Hematopoietic multipotent progenitor cell (in vitro differentiated cells): ENCODE results near the gene SYNGAP1. TPM values are rescaled to one million over a fixed set of nuclear protein-coding genes. Genes with fewer than 3 reads are reported as not detected.
"Not testable (repeated sequence)": the region's sequence is repeated elsewhere in the genome, so short reads cannot be mapped to it uniquely, and the experiment has no call there.

Experiments
- DNase-seq, 3 donors: peaks; one replicate each; pipeline ENCODE4 v3.0.0-alpha.2; 2011 to 2015; ENCODE audit warnings: low read depth in 2 of 3, low spot score in 2 of 3
- total RNA-seq: library from RNA; depleted of rRNA; stranded (reverse); fragments of >200 nt; gene quantifications from one replicate; pipeline ENCODE4 v1.2.3, GENCODE V29; 2012

The SYNGAP1 gene
- total RNA-seq, 1 donor: 22.4 TPM

DNA sequence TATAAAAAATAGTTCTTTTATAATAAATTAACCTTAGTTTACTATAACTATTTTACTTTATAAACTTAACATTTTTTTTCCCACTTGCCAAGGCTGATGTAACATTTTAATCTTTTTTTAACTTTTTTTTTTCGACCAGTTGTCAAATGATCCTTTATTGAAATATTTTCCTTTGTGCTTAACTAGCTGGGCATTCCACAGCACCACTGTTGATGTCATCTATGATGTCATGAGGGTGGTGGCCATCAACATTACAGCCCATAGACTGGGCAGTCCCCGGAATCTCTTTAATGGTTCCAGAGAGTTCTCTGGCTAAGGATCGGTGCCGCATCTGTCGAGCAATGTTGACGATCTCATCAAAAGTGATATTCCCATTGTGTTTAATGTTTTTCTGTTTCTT, 20.0 kb upstream of the SYNGAP1 start:
- not testable (repeated sequence) for DNase-seq

DNA sequence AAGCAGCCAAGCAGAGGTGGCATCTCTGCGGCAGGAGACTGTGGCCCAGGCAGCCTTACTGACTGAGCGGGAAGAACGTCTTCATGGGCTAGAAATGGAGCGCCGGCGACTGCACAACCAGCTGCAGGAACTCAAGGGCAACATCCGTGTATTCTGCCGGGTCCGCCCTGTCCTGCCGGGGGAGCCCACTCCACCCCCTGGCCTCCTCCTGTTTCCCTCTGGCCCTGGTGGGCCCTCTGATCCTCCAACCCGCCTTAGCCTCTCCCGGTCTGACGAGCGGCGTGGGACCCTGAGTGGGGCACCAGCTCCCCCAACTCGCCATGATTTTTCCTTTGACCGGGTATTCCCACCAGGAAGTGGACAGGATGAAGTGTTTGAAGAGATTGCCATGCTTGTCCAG, 15.0 kb upstream of the SYNGAP1 start:
- no peak for DNase-seq

DNA sequence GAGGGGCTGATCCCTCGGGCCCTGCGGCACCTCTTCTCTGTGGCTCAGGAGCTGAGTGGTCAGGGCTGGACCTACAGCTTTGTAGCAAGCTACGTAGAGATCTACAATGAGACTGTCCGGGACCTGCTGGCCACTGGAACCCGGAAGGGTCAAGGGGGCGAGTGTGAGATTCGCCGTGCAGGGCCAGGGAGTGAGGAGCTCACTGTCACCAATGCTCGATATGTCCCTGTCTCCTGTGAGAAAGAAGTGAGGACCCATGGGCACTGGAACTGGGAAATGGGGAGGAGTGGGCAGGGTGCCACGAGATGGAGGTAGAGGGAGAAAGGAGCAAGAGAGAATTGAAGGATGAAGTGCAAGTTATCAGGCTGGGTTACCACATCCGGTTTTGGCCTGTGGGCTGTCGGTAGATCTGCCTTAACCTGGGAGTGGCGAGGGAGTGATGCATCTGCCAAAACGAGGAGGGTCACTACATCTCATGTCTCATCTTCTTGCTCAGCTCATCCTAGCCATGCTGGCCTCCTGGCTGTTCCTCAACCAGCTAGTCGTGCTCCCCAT, 14.4 kb upstream of the SYNGAP1 start:
- DNase-seq: no peak

DNA sequence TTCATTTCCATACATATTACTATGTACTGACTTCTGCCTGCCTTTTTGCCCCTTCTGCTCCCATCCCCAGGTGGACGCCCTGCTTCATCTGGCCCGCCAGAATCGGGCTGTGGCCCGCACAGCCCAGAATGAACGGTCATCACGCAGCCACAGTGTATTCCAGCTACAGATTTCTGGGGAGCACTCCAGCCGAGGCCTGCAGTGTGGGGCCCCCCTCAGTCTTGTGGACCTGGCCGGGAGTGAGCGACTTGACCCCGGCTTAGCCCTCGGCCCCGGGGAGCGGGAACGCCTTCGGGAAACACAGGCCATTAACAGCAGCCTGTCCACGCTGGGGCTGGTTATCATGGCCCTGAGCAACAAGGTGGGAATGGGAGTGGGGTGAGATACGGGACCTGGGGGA, 13.7 kb upstream of the SYNGAP1 start:
- no peak for DNase-seq

DNA sequence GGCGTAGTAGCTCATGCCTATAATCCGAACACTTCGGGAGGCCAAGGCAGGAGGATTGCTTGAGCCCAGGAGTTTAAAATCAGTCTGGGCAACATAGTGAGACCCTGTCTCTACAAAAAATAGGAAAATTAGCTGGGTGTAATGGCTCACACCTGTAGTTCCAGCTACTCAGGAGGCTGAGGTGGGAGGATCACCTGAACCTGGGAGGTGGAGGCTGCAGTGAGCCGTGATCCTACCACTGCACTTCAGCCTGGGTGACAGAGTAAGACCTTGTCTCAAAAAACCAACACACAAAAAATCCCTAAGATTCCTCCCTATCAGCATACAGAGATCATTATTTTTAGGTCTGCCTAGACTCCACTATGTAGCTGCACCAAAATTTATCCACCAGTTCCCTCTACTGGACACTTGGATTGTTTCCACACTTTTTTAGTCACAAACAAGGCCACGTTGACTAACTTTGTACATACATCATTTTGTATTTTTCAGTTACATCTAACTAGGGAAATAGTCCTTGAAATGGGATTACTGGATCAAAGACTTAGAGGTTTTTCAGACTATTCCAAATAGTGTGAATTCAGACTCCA, 12.6 kb upstream of the SYNGAP1 start:
- DNase-seq: peak in 1 of 3 donors; percentile 77

DNA sequence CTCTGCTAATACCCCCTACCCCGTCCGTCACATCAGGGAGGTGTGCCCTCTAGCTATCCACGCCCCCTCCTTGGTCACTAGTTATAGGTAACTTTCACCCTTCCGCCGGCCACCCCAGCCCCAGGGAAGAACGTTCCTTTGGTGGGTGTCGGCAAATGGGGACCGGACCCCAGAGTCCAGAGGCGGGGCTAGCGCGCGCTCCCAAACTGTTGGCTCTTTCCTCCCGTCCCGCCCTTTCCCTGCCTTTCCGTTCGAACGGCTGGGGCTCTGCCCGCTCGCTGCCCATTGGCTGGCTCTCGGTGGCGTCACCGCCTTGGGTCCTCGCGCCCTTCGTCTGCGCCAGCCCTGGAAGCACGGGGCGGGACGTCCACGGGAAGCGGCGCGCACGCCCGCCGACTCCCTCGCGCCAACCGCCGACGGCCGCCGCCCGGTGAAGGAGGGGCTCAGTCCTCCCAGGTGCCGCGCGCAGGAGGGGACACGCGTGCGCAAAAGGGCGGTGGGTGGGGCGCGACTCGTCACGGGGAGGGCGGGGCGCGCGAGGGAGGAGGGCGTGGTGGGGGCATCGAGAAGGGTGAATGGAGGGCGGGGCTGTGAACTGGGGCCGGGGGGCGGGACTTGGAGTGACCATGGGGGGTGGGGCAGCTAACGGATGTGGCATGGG, 9.7 kb upstream of the SYNGAP1 start:
- peak; percentile 96 to 99 (median 97) for DNase-seq

DNA sequence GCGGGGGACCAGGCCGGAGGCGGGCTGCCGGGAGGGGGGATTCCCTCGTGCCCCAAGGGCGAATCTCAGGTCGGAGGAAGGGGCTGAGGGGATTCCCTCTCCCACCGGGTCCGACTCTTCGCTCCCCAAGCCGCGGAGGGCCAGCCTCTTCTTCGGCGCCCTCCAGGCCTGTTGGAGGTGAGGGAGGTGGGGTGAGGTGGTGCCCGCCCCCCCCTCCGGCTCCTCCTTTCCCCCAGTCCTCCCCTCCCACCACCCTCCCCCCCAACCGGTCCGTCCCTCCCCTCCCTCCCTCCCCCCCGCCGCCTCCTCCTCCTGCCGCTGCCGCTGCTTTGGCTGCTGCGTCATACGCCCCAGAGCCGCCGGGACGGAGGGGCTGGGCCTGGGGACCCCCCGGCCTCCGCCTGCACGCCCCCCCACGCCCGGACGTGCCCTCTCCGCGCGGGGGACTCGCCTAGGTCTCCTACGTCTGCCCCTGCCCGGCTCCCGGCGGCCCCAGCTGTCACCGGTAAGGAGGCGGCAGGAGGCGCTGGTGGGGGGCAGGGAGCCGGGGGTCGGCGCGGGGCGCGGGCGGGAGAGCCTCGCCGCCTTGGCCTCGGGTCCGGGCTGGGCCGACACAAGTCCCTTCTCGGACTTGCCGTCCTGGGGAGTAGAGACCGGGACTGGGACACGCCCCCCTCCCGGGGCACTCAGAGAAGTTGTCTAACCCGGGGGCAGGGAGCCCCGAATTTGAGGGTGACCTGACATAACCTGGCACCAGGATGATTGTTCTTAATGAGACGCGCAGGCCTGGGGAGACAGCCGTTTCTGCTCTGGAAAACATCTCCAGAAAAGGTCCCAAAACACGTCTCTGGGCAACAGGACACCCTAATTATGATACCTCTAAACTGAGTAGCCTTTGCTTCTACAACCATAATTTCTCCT, 8.9 kb upstream of the SYNGAP1 start, which contains the start of gene PHF1:
Gene PHF1, plus strand, starts transcription at position 304 of the 921 bp plus-strand sequence. CDS start 1,250 bp downstream, outside the sequence.
- peak in 1 of 3 donors; percentile 95 for DNase-seq

DNA sequence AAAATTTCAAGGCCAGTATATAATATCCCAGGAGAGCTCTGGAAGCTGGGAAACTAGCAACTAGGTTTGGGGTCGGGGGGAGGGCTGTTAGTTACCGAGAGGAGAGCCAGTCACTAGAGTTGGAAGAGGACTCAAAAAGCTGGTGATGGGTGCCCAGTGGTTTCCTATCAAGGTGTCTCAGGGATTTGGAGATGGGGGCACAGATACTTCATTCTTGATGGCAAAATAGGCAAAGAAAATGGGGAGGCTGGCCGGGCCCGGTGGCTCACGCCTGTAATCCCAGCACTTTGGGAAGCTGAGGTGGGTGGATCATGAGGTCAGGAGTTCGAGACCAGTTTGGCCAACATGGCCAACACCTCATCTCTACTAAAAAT, 8.2 kb upstream of the SYNGAP1 start:
- DNase-seq: no peak

DNA sequence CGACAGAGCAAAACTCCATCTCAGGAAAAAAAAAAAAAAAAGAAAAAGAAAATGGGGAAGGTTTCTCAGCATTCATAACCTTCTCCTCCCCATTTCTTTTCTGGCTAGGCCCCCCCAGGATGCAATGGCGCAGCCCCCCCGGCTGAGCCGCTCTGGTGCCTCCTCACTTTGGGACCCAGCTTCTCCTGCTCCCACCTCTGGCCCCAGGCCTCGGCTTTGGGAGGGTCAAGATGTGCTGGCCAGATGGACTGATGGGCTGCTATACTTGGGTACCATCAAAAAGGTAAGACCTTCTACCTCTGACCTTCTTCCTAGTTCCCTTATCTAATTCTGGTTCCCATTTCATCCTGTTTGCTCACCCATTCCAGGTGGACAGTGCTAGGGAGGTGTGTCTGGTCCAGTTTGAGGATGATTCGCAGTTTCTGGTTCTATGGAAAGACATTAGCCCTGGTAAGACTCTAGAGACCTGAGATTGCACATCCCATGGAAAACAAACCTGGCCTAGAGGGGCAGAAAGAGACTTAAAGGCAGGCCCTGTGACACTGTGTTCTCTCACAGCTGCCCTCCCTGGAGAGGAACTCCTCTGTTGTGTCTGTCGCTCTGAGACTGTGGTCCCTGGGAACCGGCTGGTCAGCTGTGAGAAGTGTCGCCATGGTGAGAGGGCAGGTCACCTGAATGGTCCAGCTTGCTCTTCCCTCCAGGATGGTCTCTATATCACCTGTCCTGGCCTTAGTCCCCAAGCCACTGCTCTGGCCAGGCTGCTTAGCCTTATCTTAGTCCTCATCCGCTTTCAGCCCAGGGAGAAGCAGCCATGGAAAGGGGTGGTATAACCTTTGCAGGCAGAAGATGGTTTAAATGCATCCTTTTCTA, 7.5 kb upstream of the SYNGAP1 start:
- no peak for DNase-seq

DNA sequence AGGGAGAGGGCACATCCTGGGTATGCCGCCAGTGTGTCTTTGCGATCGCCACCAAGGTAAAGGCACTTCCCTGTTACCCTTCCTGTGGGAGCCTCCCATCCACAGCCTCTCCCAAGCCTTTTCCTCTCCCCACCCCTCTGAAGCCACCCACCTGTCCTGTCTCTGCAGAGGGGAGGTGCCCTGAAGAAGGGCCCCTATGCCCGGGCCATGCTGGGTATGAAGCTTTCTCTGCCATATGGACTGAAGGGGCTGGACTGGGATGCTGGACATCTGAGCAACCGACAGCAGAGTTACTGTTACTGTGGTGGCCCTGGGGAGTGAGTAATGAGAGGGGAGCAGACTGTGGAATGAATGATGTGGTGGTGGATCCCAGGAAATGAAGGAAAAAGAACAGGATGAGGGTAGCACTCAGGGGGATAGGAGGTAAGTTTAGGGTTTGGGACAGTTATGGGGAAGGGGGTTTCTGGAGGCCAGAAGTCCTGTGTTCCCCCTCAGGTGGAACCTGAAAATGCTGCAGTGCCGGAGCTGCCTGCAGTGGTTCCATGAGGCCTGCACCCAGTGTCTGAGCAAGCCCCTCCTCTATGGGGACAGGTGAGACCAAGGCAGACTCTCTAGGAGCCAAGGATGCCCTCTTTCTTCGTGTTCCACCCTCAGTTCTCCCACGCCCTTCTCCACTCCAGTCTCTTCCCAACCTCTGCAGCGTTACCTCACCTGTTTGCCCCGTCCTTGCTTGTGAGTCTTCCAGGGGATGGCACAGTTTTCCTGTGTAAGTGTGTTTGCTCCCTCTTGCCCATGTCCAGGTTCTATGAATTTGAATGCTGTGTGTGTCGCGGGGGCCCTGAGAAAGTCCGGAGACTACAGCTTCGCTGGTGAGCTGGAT, 6.4 kb upstream of the SYNGAP1 start:
- no peak for DNase-seq

DNA sequence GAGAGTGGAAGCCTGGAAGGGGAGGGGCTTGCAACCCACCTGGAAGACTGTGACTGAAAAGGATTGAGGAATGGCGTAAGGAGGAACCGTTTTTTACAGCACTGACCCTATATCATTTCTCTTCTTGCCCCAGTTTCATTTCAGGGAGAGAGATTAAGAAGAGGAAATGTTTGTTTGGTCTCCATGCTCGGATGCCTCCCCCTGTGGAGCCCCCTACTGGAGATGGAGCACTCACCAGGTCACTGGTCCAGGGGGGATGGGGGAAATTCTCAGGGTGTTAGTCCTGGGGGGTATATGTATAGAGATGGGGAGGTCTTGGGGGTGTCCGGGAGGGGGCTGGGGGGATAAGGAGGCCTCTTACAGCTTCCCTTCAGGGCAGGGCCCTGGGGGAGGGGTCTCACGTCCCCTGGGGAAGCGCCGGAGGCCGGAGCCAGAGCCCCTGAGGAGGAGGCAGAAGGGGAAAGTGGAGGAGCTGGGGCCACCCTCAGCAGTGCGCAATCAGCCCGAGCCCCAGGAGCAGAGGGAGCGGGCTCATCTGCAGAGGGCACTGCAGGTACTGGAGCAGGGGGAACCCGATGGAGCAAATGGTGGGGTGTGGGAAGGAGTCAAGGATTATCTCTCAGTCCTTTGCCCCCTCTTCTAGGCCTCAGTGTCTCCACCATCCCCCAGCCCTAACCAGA, 5.1 kb upstream of the SYNGAP1 start:
- peak in 1 of 3 donors; percentile 65 for DNase-seq

DNA sequence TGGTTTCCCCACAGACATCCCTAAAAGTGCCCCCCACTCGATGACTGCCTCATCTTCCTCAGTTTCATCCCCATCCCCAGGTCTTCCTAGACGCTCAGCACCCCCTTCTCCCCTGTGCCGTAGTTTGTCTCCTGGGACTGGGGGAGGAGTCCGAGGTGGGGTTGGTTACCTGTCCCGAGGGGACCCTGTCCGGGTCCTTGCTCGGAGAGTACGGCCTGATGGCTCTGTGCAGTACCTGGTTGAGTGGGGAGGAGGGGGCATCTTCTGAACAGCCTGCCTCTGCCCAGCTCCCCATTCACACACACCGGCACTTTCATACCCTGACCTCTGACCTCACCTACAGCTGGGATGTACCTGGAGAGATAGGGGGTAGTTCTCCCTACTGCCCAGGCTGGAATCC, 4.0 kb upstream of the SYNGAP1 start:
- no peak for DNase-seq

DNA sequence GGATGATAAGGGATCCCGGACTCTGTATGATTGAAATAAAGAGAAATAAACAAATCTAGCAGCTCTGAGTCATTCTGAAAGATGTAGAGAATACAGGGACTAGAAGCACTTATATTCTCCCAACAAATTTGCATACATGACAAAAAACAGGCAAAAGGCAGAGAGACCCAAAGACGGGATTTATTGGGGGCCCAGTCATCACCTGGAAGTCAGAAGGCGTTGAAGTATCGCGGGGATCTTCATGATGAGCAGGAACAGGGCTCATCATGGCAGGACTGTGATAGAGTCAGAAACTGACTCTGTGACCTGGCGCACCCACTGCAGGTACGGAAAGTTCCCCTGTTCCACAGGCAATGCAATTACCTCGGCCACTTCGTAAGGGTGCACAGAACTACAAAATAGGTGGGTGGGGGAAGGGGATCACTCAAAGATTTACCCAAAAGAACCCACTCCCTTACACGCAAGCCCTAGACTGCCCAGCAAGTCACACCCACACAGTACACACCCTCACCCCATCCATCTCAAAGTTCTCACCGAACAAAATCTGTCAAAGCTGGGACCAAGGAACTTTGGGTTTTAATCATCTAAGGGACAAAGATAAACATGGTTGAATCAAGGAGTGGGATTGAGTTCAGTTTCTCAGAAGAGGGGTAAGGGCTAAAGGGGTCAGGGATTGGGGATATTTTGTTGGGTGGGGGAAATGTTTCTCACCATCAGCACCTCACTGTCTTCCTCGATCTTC, 3.3 kb upstream of the SYNGAP1 start:
- no peak for DNase-seq

DNA sequence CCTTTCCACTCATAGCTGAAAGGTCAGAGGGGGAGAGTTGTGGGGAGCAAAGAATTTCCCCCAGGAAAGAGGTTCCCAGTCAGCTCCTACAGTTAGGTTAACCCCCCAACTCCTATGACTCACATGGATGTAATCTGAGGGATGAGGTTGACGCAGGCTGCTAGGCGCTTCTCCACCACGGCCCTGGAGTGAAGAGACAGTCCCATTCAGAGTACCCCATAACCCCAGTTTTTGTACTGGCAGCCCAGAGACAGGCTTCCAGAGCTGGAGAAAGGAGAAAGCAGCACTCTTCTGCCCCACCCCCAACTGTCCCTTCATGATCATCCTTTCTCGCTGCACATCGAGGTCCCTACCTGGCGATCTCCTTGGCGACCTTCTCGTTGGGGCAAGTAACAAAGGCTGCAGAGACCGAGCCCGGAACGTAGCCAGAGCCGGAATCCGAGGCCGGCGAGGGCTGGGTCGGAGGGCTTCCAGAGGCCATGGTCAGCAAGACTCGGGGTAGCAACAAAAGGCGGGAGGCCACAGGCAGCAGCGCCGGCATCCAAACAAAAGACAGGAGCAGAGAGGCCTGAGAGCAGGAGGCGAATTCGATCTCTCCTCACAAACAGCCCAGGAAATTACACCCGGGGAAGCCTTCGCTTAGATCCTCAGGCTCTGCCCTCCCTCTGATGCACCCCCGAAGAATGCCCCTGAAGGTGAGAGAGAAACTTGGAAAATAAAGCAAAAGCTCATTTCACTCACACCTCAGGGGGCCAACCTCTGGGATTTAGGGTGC, 2.5 kb upstream of the SYNGAP1 start:
- DNase-seq: no peak

DNA sequence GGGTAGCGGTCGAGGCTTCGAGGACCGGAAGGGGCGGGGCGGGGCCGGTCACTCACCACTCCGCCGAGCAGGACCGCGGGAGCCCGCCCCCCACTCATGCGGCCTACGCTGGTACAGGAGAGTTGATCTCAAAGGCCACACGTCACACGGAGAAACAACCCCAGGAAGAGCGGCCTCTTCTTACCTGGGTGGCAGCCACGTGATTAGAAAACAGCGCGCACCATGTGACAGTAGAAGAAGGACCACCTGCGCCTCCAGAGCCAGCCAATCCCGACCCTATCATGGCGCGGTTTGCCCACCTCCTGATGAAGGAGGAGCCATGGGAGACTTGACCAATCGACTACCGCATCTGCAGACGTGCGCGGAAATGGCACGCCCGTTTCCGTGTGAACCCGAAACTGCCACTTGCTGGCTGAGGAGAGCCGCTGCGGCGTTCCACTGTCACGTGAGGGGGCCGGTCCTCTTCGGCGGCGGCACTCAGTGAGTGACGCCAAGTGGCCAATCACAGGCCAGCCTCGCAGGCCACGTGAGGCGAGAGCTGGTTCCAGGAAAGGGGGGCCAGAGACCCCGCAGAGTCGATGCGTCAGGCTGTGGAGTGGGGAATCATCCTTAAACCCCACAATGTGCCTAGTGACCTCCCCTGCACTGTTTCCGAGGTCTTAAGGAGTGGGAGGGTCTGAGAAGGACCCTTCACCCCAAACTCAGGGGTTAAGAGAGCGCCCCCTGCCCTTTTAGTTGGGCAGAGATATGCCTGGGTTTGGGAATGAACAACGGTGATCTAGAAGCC, 1.8 kb upstream of the SYNGAP1 start, which contains the start of gene CUTA:
Gene CUTA, minus strand, starts transcription at position 205 of the 787 bp plus-strand sequence. Its CDS starts 107 bp downstream, at position 98.
- DNase-seq: peak; percentile 95 to 100 (median 100)

DNA sequence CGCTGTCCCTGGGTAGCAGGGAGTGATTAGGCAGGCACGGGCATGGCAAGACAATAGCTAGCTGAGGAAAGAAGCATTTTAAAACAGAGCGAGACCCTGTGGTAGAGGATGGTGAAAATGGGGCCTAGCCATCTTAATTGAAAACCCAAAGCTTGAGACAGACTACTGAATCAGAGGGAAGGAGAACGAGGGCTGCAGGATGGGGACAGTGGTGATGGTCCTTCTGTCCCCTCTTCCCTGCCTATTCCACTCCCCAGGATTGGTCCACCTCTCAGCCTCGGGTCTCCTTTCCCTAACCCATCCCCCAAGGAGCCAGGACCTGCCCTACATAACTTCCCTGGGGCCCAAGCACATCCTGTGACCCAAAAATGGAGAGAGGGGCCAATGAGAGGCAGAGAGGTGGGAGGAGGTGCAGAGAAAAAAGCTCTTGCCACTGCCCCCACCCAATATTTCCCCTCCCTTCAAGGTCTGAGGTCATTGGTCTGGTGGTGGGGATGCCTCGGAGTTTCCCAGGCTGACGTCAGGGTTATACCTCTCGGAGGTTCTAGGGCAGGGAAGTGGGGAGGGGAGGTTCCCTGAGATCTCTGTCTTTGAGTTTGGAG, 1.1 kb upstream of the SYNGAP1 start:
- DNase-seq: peak in 1 of 3 donors; percentile 33
